Activated T-helper 2 cell treated with anti-CD3 and anti-CD28 coated beads, Interferon-gamma antibody, Interleukin-2, Interleukin-4, amounts not matched to agents 10 μg/mL and 5 μg/mL and 100 μg/mL, durations not matched to agents 14 hours and 24 hours and 36 hours (primary cell): ENCODE measurements around the gene FTO. TPM values are rescaled to one million over a fixed set of nuclear protein-coding genes. Genes with fewer than 3 reads are reported as not detected.
A peak's percentile ranks its signal among the peaks of the same experiment; 100 is the strongest.

Experiments used
- DNase-seq: peaks from one replicate; pipeline ENCODE4 v3.0.0; 2021; ENCODE audit warnings: low spot score
- H3K27ac Mint-ChIP-seq: one replicate; pipeline ENCODE4 v1.8.0; 2021; ENCODE audit warnings: mixed read lengths
- H3K27me3 Mint-ChIP-seq: one replicate; pipeline ENCODE4 v1.8.0; 2021; ENCODE audit warnings: low read depth, mixed read lengths
- H3K36me3 Mint-ChIP-seq: one replicate; pipeline ENCODE4 v1.8.0; 2021; ENCODE audit warnings: low read depth, mixed read lengths
- H3K4me1 Mint-ChIP-seq: one replicate; pipeline ENCODE4 v1.8.0; 2021; ENCODE audit warnings: low read depth, mixed read lengths
- H3K4me3 Mint-ChIP-seq: one replicate; pipeline ENCODE4 v1.8.0; 2021; ENCODE audit warnings: low read depth, mild to moderate bottlenecking, moderate library complexity, mixed read lengths
- H3K9me3 Mint-ChIP-seq: one replicate; pipeline ENCODE4 v1.8.0; 2021; ENCODE audit warnings: mixed read lengths
- intact Hi-C: fragments of 100-400 bp; cut with micrococcal nuclease; formaldehyde crosslinking; loops from one replicate; pipeline ENCODE4 v1.15.1; 2023
- total RNA-seq: library from RNA; stranded (reverse); gene quantifications from 2 replicates; pipeline ENCODE4 v1.2.3, GENCODE V29; 2022

Gene FTO
- total RNA-seq, 1 donor from 2014 or later = 62.7 TPM

DNA sequence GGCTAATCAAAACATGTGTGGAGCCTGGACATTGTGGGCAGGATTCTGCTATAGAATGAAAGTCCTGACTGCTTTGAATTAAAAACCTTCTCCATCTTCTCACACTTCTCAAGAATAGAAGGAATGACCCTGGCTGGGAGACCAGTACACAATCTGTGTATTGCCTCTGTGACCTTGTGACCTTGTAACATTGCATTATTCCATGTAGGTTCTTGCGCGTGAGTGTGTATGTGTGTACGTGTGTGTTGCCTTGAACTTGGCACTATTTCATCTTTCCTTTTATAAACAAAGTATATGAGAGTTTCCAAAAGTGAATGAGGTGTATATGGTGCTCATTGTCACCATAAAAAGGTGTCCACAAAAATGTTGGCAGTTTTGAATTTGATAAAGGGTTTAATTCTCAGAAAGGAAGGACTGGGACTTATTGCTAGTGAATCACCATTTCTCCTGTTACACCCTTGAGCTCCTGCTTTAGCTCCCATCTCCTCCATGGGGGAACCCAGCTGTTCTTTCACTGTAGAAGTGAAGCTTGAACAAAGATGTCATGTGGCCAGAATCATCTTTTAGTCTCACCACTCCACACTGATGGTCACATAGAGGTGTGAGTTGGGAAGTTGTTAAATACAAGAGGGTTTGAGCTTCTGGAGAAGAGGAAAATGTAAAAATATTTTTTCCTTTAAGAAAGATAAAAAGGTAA is 244.9 kb downstream of the FTO start:
- H3K4me3 Mint-ChIP-seq = no peak overlapping the region

DNA sequence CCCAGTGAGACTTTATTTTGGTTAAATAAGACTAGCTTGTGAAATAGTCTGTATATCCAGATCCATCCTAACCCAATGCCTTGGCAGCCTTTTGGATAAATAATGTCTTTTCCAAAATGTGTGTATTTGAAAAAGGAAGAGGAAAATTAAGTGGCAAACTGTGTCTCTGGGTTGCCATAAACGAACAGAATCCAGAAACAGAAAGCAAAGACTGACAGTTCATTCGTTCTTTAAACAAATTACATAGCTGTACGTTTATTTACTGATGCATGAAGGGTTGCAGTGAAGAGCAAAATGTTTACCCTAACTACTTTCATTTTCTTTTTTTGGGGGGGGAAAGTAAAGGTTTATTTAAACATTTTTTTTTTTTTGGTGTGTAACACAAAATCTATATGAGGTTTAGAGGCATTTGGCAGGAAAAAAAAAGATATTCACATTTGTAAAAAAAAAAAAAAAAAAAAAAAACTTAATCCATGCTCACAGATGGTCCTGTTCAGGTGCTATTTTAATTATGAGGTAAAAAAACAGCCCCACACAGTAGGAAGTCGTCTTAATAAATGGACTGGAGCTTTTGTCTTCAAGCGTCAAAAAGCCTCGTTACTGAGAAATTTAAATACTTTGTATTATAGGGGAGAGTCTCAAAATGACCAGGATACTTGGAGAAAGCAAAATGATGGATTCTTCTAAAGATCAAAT is 245.9 kb downstream of the FTO start:
- DNase-seq = no peak
- Mint-ChIP-seq H3K4me1 (peaks cover 40% of the 10 kb centered on the region), H3K27me3 (no peaks in the 10 kb centered on the region), H3K4me3 (no peak overlapping the region), H3K9me3 (no peaks in the 10 kb centered on the region), H3K27ac (no peak overlapping the region), H3K36me3 (no peaks in the 10 kb centered on the region)
- intact Hi-C loops = loop anchor here (5.0 to 10.0 kb wide), 4 partner anchors 38 to 977 kb away; partner anchors contain the start of gene IRX3

More for the DNA sequence above, 244.9 kb downstream of the FTO start:
- no peaks in the 10 kb centered on the region for H3K36me3 Mint-ChIP-seq
- intact Hi-C loops = loop anchor here (5.0 to 10.0 kb wide), 2 partner anchors 336 to 423 kb away; partner anchors contain the start of gene IRX3
- peaks cover 38% of the 10 kb centered on the region for H3K4me1 Mint-ChIP-seq
- no peaks in the 10 kb centered on the region for H3K27me3 Mint-ChIP-seq
- H3K9me3 Mint-ChIP-seq = no peaks in the 10 kb centered on the region
- no peak overlapping the region for H3K27ac Mint-ChIP-seq
- no peak for DNase-seq

GRCh38 chr16:53950677-53951076 is 246.7 kb downstream of the FTO start:
- Mint-ChIP-seq H3K27me3 (no peaks in the 10 kb centered on the region), H3K4me3 (no peak overlapping the region), H3K4me1 (peaks cover 38% of the 10 kb centered on the region), H3K9me3 (no peaks in the 10 kb centered on the region), H3K36me3 (no peaks in the 10 kb centered on the region), H3K27ac (no peak overlapping the region)
- intact Hi-C loops = loop anchor here (5.0 kb wide), 2 partner anchors 38 to 977 kb away; no protein-coding TSS in a partner anchor
- DNase-seq = no peak

DNA sequence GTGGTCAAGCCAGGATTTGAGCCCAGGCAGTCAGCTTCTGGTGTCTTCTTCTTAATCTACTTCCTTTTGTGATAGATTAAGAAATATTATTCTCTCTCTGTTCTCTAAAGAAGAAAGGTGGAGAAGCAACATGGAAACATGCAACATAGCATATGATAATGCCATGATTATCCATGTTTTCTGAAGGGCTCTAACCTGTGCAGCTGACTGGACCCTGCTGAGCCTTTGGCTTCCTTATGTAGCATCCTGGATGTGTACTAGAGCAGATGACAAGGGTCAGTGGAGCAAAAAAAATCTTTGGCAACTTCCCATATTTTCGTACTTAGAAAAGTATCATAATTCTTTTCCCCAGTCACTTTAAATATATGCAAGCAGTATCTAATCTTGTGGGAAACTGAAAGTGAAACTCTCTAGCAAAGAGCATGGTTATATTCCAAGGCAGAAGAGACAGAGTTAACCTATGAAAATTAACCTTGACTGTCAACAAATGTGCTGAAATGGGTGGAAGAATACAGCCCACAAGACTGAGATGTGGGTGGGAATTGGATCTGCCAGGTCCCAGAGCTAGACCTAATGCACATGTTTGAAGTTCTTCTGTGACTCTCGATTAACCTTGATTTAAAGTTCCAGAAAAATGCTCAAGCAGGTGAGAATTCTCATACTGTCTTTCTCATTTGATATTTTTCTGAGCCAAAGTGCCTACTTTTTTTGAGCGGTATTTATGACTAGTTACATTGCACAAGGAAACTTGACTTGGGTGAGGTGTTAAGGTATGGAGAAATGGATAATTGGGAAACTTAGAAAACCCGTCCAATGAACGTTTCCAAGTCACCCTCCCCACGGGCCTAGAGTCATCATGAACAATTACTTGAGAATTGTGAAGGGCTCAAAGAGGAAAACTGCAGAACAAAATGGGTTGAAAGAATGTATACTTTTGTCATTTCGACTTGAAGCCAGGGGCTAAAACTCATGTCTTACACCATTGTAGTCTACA is 248.6 kb downstream of the FTO start:
- DNase-seq = no peak

GRCh38 chr16:53953336-53953735 is 249.4 kb downstream of the FTO start:
- Mint-ChIP-seq H3K9me3 (no peaks in the 10 kb centered on the region), H3K36me3 (peaks cover 3% of the 10 kb centered on the region), H3K4me1 (peaks cover 31% of the 10 kb centered on the region), H3K4me3 (no peak overlapping the region), H3K27me3 (no peaks in the 10 kb centered on the region), H3K27ac (no peak overlapping the region)
- intact Hi-C loops = loop anchor here (5.0 kb wide), 2 partner anchors 41 to 974 kb away; no protein-coding TSS in a partner anchor
- no peak for DNase-seq

More for the DNA sequence above, 248.6 kb downstream of the FTO start:
- Mint-ChIP-seq H3K4me3 (peak overlapping the region; percentile 19), H3K9me3 (no peaks in the 10 kb centered on the region), H3K4me1 (peaks cover 31% of the 10 kb centered on the region), H3K36me3 (peaks cover 3% of the 10 kb centered on the region), H3K27ac (peak overlapping the region; percentile 29), H3K27me3 (no peaks in the 10 kb centered on the region)
- intact Hi-C loops = loop anchor here (5.0 kb wide), 2 partner anchors 40 to 975 kb away; no protein-coding TSS in a partner anchor

DNA sequence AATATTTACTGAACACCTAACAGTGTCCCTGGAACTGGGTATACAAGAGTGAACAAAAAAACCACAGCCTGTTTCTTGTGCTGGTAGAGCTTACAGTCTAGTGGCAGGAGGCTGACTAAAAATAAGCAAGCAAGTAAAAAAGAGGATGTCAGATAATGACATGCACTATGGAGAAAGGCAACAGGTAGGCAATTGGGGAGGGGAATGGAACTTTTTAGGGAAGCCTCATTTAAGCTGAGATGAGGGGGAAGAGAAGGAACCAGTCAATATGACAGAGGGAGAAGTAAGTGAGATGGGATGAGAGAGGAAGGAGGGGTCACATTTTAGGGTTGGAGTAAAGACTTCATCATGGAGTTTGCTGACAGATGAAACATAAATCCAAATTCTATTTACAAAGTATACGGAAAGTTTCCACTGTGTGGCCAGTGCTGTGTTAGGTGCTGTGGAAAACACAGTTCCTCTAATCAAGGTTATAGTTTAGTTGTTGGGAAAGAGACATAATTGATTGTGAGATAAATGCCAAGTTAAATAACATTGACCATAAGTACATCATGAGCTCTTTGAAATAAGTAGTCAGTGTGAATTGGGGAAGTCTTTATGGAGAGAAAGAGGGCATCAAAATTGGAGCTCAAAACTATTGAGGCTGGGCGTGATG is 251.4 kb downstream of the FTO start:
- Mint-ChIP-seq H3K27me3 (no peaks in the 10 kb centered on the region), H3K4me1 (peaks cover 27% of the 10 kb centered on the region), H3K9me3 (no peaks in the 10 kb centered on the region), H3K4me3 (no peak overlapping the region), H3K27ac (no peak overlapping the region), H3K36me3 (peaks cover 3% of the 10 kb centered on the region)
- DNase-seq = no peak
- intact Hi-C loops = no loop called here

DNA sequence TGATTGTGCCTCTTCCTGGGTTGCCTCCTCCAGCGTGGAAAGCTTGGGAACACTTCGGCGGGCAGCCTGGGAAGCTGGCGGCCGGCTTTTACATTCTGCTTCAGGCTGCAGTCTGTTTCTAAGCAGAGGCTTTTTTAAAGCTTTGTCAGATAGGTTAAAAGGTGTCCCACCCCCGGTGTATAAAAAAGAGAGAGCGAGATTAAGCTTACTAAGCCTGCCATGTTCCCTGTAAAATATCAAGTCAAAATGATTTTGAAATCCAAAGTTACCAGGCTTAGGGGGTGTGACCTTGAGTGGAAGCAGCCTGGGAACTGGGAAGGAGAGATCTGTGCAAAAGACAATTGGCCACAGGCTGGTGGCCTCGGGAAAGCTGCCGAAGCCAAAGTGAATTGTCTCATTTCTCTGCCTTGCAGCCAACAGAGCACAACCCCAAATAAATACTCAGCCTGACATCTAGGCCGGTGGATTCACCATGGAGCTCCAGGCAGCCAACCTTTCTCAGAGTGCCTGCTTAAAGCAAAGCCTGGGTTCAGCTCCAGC is 254.5 kb downstream of the FTO start:
- intact Hi-C loops = loop anchor here (2.0 kb wide), 1 partner anchor 30 kb away; no protein-coding TSS in a partner anchor
- peaks cover 3% of the 10 kb centered on the region for H3K36me3 Mint-ChIP-seq
- H3K27me3 Mint-ChIP-seq = no peaks in the 10 kb centered on the region
- no peak overlapping the region for H3K27ac Mint-ChIP-seq
- H3K4me1 Mint-ChIP-seq = peaks cover 20% of the 10 kb centered on the region
- DNase-seq = no peak
- H3K4me3 Mint-ChIP-seq = no peak overlapping the region
- H3K9me3 Mint-ChIP-seq = no peaks in the 10 kb centered on the region

GRCh38 chr16:53960050-53960812 is 256.3 kb downstream of the FTO start:
- Mint-ChIP-seq H3K4me3 (no peak overlapping the region), H3K36me3 (peaks cover 3% of the 10 kb centered on the region), H3K9me3 (no peaks in the 10 kb centered on the region), H3K27ac (no peak overlapping the region), H3K4me1 (peaks cover 12% of the 10 kb centered on the region), H3K27me3 (no peaks in the 10 kb centered on the region)
- no peak for DNase-seq
- intact Hi-C loops = no loop called here

GRCh38 chr16:53960954-53961616 is 257.1 kb downstream of the FTO start:
- no peak overlapping the region for H3K4me3 Mint-ChIP-seq
- H3K4me1 Mint-ChIP-seq = peaks cover 13% of the 10 kb centered on the region
- no peak for DNase-seq
- intact Hi-C loops = no loop called here
- no peak overlapping the region for H3K27ac Mint-ChIP-seq
- no peaks in the 10 kb centered on the region for H3K27me3 Mint-ChIP-seq
- no peaks in the 10 kb centered on the region for H3K9me3 Mint-ChIP-seq
- peaks cover 3% of the 10 kb centered on the region for H3K36me3 Mint-ChIP-seq

- no peak for DNase-seq
- no peak overlapping the region for H3K4me3 Mint-ChIP-seq
- intact Hi-C loops = no loop called here
- no peak overlapping the region for H3K27ac Mint-ChIP-seq
- H3K9me3 Mint-ChIP-seq = no peaks in the 10 kb centered on the region
- no peaks in the 10 kb centered on the region for H3K27me3 Mint-ChIP-seq
- peaks cover 13% of the 10 kb centered on the region for H3K4me1 Mint-ChIP-seq
- no peaks in the 10 kb centered on the region for H3K36me3 Mint-ChIP-seq
Measured at GRCh38 chr16:53962041-53962440, 258.1 kb downstream of the FTO start.
